ENCODE data around the gene RHAG. TPM values are rescaled to one million over a fixed set of nuclear protein-coding genes. Genes with fewer than 3 reads are reported as not detected.
"Not testable (repeated sequence)": the region's sequence is repeated elsewhere in the genome, so short reads cannot be mapped to it uniquely, and the experiment has no call there.

Gene RHAG
- total RNA-seq, 2 experiments from 2014 or later: not detected

GRCh38 chr6:49664817-49665216 is 28.2 kb upstream of the RHAG start:
- no peak overlapping the region for H3K4me3 ChIP-seq (ENCODE audit: low read depth, low read length, poor library complexity, severe bottlenecking)
- no peaks in the 10 kb centered on the region for H3K9me3 ChIP-seq (ENCODE audit: low read length)
- H3K4me1 ChIP-seq (ENCODE audit: insufficient read depth, low read length, poor library complexity, severe bottlenecking): no peaks in the 10 kb centered on the region
- TF ChIP-seq CTCF (conservative IDR thresholded peaks at IDR 0.05; ENCODE audit: low read length) (no peak), EZH2phosphoT487 (IDR thresholded peaks at IDR 0.05; ENCODE audit: borderline replicate concordance, low read depth, low read length) (no peak)
- H3K4me2 ChIP-seq (ENCODE audit: low read length): no peak overlapping the region
- H3K27ac ChIP-seq (ENCODE audit: low read depth, low read length, poor library complexity, severe bottlenecking): no peak overlapping the region
- no peak overlapping the region for H2AFZ ChIP-seq (ENCODE audit: low read length)
- CTCF ChIA-PET (ENCODE audit: unreplicated experiment): no interaction called here
- intact Hi-C loops (cut with micrococcal nuclease; ENCODE audit: unreplicated experiment): no loop called here
- H3K9me2 ChIP-seq (ENCODE audit: insufficient read depth, low read length): no peaks in the 10 kb centered on the region
- no peak for DNase-seq (ENCODE audit: low spot score)
- no TSS peak for BruUV-seq (replicated peaks)
- POLR2A ChIA-PET: no interaction called here
- no peaks in the 10 kb centered on the region for H3K36me3 ChIP-seq (ENCODE audit: insufficient read depth, low read length)
- H3K79me2 ChIP-seq (ENCODE audit: insufficient read depth, low read depth, low read length): no peaks in the 10 kb centered on the region
- no peaks in the 10 kb centered on the region for H4K20me1 ChIP-seq (ENCODE audit: insufficient read depth, low read length)

GRCh38 chr6:49664054-49664453 is 27.4 kb upstream of the RHAG start:
- POLR2A ChIA-PET; BruUV-seq (replicated peaks); H3K4me1 ChIP-seq (ENCODE audit: insufficient read depth, low read length, poor library complexity, severe bottlenecking); intact Hi-C loops (cut with micrococcal nuclease; ENCODE audit: unreplicated experiment); H3K9me2 ChIP-seq (ENCODE audit: insufficient read depth, low read length); H3K4me2 ChIP-seq (ENCODE audit: low read length); H2AFZ ChIP-seq (ENCODE audit: low read length); H3K36me3 ChIP-seq (ENCODE audit: insufficient read depth, low read length); H3K27ac ChIP-seq (ENCODE audit: low read depth, low read length, poor library complexity, severe bottlenecking); H4K20me1 ChIP-seq (ENCODE audit: insufficient read depth, low read length); CTCF ChIA-PET (ENCODE audit: unreplicated experiment); H3K9me3 ChIP-seq (ENCODE audit: low read length); H3K79me2 ChIP-seq (ENCODE audit: insufficient read depth, low read depth, low read length); H3K4me3 ChIP-seq (ENCODE audit: low read depth, low read length, poor library complexity, severe bottlenecking); DNase-seq (ENCODE audit: low spot score): not testable (repeated sequence)

GRCh38 chr6:49662892-49663261 is 26.2 kb upstream of the RHAG start:
- Histone ChIP-seq H3K4me2 (ENCODE audit: low read length) (no peak overlapping the region), H3K36me3 (ENCODE audit: insufficient read depth, low read length) (no peaks in the 10 kb centered on the region), H3K4me3 (ENCODE audit: low read depth, low read length, poor library complexity, severe bottlenecking) (no peak overlapping the region), H3K79me2 (ENCODE audit: insufficient read depth, low read depth, low read length) (no peaks in the 10 kb centered on the region), H3K9me2 (ENCODE audit: insufficient read depth, low read length) (no peaks in the 10 kb centered on the region), H4K20me1 (ENCODE audit: insufficient read depth, low read length) (no peaks in the 10 kb centered on the region), H3K27ac (ENCODE audit: low read depth, low read length, poor library complexity, severe bottlenecking) (no peak overlapping the region), H2AFZ (ENCODE audit: low read length) (no peak overlapping the region), H3K9me3 (ENCODE audit: low read length) (no peaks in the 10 kb centered on the region), H3K4me1 (ENCODE audit: insufficient read depth, low read length, poor library complexity, severe bottlenecking) (no peaks in the 10 kb centered on the region)
- TF ChIP-seq EZH2phosphoT487 (IDR thresholded peaks at IDR 0.05; ENCODE audit: borderline replicate concordance, low read depth, low read length) (no peak), CTCF (conservative IDR thresholded peaks at IDR 0.05; ENCODE audit: low read length) (no peak)
- BruUV-seq (replicated peaks): no TSS peak
- ChIA-PET CTCF (ENCODE audit: unreplicated experiment) (no interaction called here), POLR2A (interaction anchor here (0.7 kb wide), 1 partner anchor 120 kb away, joined by 3 read pairs; no protein-coding TSS in a partner anchor)
- intact Hi-C loops (cut with micrococcal nuclease; ENCODE audit: unreplicated experiment): no loop called here
- no peak for DNase-seq (ENCODE audit: low spot score)

Data from OCI-LY7 (cell line).